ENCODE results near the gene GRAMD4.

GRAMD4 gene

GRCh38 chr22:46584081-46584921, 35.9 kb upstream of the GRAMD4 start:
- no peak for DNase-seq

GRCh38 chr22:46585340-46586122, 34.7 kb upstream of the GRAMD4 start:
- DNase-seq = no peak

- no peak for DNase-seq
These were observed 34.1 kb upstream of the GRAMD4 start for GRCh38 chr22:46586123-46586519.

GRCh38 chr22:46586531-46587011, 33.6 kb upstream of the GRAMD4 start:
- DNase-seq = no peak

GRCh38 chr22:46587061-46587460, 33.1 kb upstream of the GRAMD4 start:
- DNase-seq = no peak

- no peak for DNase-seq
These were observed 32.5 kb upstream of the GRAMD4 start for GRCh38 chr22:46587492-46588278.

GRCh38 chr22:46588279-46589140, 31.7 kb upstream of the GRAMD4 start:
- no peak for DNase-seq

GRCh38 chr22:46589141-46589748, 30.9 kb upstream of the GRAMD4 start:
- no peak for DNase-seq

GRCh38 chr22:46589871-46590271, 30.3 kb upstream of the GRAMD4 start:
- no peak for DNase-seq

- no peak for DNase-seq
These were observed 29.9 kb upstream of the GRAMD4 start for GRCh38 chr22:46590334-46590733.

GRCh38 chr22:46591930-46592329, 28.3 kb upstream of the GRAMD4 start:
- no peak for DNase-seq

- DNase-seq = peak; percentile 48
These were observed 27.8 kb upstream of the GRAMD4 start for GRCh38 chr22:46592390-46592872.

GRCh38 chr22:46593211-46593681, 26.9 kb upstream of the GRAMD4 start:
- no peak for DNase-seq

GRCh38 chr22:46593996-46594946, 25.9 kb upstream of the GRAMD4 start:
- DNase-seq = no peak

GRCh38 chr22:46594947-46595298, 25.3 kb upstream of the GRAMD4 start:
- DNase-seq = no peak

GRCh38 chr22:46595545-46595944, 24.6 kb upstream of the GRAMD4 start:
- no peak for DNase-seq

- DNase-seq = no peak
These were observed 24.1 kb upstream of the GRAMD4 start for GRCh38 chr22:46596032-46596441.

GRCh38 chr22:46596819-46597218, 23.4 kb upstream of the GRAMD4 start:
- no peak for DNase-seq

- DNase-seq = no peak
These were observed 22.0 kb upstream of the GRAMD4 start for GRCh38 chr22:46598224-46598623.

GRCh38 chr22:46598737-46599424, 21.3 kb upstream of the GRAMD4 start:
- DNase-seq = no peak
